Sigmoid colon (tissue), 4 donors: ENCODE results near the gene GMDS.

Experiments used
- EP300 ChIP-seq, 4 donors: sonication (generic); formaldehyde crosslinking; IDR thresholded peaks; one replicate each; pipeline ENCODE4 v1.6.1; 2017; ENCODE audit warnings: antibody characterized with exemption in 4 of 4
- POLR2A ChIP-seq, 2 donors: fragments of 450-650 bp; IDR thresholded peaks; one replicate each; pipeline ENCODE4 v1.6.1; 2016; ENCODE audit warnings: antibody characterized with exemption in 2 of 2, mild to moderate bottlenecking in 2 of 2, moderate library complexity in 2 of 2
- POLR2AphosphoS5 ChIP-seq, 4 donors: sonication (generic); formaldehyde crosslinking; IDR thresholded peaks; one replicate each; pipeline ENCODE4 v1.6.1; 2017; ENCODE audit warnings: antibody characterized with exemption in 4 of 4
- TF ChIP-seq, protein P1 (sequence below), 4 experiments: fragments of 450-650 bp in 3 of 4; fragments of 200-600 bp in 1 of 4; IDR thresholded peaks; one replicate each; pipeline ENCODE4 v1.5.1; 2016 to 2019; ENCODE audit warnings: antibody characterized with exemption in 4 of 4, mild to moderate bottlenecking in 3 of 4, moderate library complexity in 2 of 4

DNA sequence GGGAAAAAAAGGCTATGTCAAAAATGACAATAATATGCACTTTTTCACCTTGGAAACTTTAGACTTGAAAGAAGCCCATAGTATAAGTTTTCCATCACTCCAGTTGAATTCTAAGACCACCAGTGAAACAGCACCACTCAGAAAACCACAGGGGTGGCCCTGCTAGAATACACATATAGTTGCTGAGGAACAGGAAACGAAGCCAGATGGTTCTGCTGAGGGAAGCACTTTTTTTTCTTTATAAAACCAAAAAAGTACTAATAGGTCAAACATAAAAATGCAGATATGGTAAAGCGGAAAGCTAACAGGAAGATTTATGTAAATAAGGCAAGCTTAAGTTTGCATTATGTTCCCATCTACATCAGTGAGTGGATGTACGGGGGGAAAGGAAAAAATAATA is 331.8 kb downstream of the GMDS start:
- TF ChIP-seq, protein P1, sequence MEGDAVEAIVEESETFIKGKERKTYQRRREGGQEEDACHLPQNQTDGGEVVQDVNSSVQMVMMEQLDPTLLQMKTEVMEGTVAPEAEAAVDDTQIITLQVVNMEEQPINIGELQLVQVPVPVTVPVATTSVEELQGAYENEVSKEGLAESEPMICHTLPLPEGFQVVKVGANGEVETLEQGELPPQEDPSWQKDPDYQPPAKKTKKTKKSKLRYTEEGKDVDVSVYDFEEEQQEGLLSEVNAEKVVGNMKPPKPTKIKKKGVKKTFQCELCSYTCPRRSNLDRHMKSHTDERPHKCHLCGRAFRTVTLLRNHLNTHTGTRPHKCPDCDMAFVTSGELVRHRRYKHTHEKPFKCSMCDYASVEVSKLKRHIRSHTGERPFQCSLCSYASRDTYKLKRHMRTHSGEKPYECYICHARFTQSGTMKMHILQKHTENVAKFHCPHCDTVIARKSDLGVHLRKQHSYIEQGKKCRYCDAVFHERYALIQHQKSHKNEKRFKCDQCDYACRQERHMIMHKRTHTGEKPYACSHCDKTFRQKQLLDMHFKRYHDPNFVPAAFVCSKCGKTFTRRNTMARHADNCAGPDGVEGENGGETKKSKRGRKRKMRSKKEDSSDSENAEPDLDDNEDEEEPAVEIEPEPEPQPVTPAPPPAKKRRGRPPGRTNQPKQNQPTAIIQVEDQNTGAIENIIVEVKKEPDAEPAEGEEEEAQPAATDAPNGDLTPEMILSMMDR (IDR thresholded peaks at IDR 0.05) = no peak
- TF ChIP-seq POLR2AphosphoS5 (IDR thresholded peaks at IDR 0.05) (no peak), POLR2A (IDR thresholded peaks at IDR 0.05) (no peak), EP300 (IDR thresholded peaks at IDR 0.05) (no peak)
